DOHH2 (cell line): ENCODE data around the gene PDPR.
"Not testable (repeated sequence)": the region's sequence is repeated elsewhere in the genome, so short reads cannot be mapped to it uniquely, and the experiment has no call there.

Experiments used
- H3F3A ChIP-seq: fragments of 200-600 bp; sonication (generic), shearing (Covaris generic); 2 replicates; pipeline ENCODE4 v1.6.0; 2016; ENCODE audit warnings: antibody characterized with exemption, mild to moderate bottlenecking; ENCODE audit not compliant: control insufficient read depth, insufficient read depth
- H3K27ac ChIP-seq: fragments of 200-600 bp; sonication (generic); 2 replicates; pipeline ENCODE4 v1.5.1; 2014; ENCODE audit warnings: low read depth, mild to moderate bottlenecking, low read length, moderate library complexity
- H3K27me3 ChIP-seq: fragments of 200-600 bp; sonication (generic); 2 replicates; pipeline ENCODE4 v1.6.1; 2014; ENCODE audit warnings: mild to moderate bottlenecking, low read length, mixed read lengths; ENCODE audit not compliant: control insufficient read depth
- H3K36me3 ChIP-seq: fragments of 200-600 bp; sonication (generic); 2 replicates; pipeline ENCODE4 v1.6.1; 2014; ENCODE audit warnings: mild to moderate bottlenecking, low read length, moderate library complexity, mixed read lengths; ENCODE audit not compliant: control insufficient read depth
- H3K4me1 ChIP-seq: fragments of 200-600 bp; sonication (generic); 2 replicates; pipeline ENCODE4 v1.6.1; 2014; ENCODE audit warnings: mild to moderate bottlenecking, low read length, mixed read lengths; ENCODE audit not compliant: control insufficient read depth
- H3K4me2 ChIP-seq: fragments of 200-600 bp; sonication (generic); 2 replicates; pipeline ENCODE4 v1.6.0; 2014; ENCODE audit warnings: mild to moderate bottlenecking, low read length, moderate library complexity
- H3K4me3 ChIP-seq: fragments of 200-600 bp; sonication (generic); 2 replicates; pipeline ENCODE4 v1.5.1; 2014; ENCODE audit warnings: mild to moderate bottlenecking, low read length, mixed read lengths
- H3K79me2 ChIP-seq: fragments of 200-600 bp; sonication (generic); 2 replicates; pipeline ENCODE4 v1.6.1; 2014; ENCODE audit warnings: mild to moderate bottlenecking, low read length, mixed read lengths; ENCODE audit not compliant: control insufficient read depth
- H3K9me2 ChIP-seq: fragments of 200-600 bp; sonication (generic); replicated peaks from 2 replicates; pipeline ENCODE4 v1.6.1; 2014; ENCODE audit warnings: mild to moderate bottlenecking, low read length, mixed read lengths; ENCODE audit not compliant: control insufficient read depth
- H3K9me3 ChIP-seq: fragments of 200-600 bp; sonication (generic); 2 replicates; pipeline ENCODE4 v1.6.1; 2014; ENCODE audit warnings: antibody characterized with exemption, low read length, mixed read lengths; ENCODE audit not compliant: control insufficient read depth, insufficient read depth
- H4K20me1 ChIP-seq: fragments of 200-600 bp; sonication (generic); 2 replicates; pipeline ENCODE4 v1.6.0; 2014; ENCODE audit warnings: low read depth, mild to moderate bottlenecking, antibody characterized with exemption, low read length, moderate library complexity; ENCODE audit not compliant: control insufficient read depth, insufficient read depth
- CTCF ChIP-seq: fragments of 200-600 bp; sonication (generic); IDR thresholded peaks from one replicate; pipeline ENCODE4 v1.5.1; 2014; ENCODE audit warnings: antibody characterized with exemption, mild to moderate bottlenecking, low read depth, low read length; ENCODE audit not compliant: poor library complexity, severe bottlenecking
- EZH2phosphoT487 ChIP-seq: fragments of 200-600 bp; sonication (generic); IDR thresholded peaks from 2 replicates; pipeline ENCODE4 v1.6.1; 2017; ENCODE audit warnings: borderline replicate concordance, mild to moderate bottlenecking, antibody characterized with exemption, low read length, moderate library complexity, mixed read lengths

The PDPR gene

DNA sequence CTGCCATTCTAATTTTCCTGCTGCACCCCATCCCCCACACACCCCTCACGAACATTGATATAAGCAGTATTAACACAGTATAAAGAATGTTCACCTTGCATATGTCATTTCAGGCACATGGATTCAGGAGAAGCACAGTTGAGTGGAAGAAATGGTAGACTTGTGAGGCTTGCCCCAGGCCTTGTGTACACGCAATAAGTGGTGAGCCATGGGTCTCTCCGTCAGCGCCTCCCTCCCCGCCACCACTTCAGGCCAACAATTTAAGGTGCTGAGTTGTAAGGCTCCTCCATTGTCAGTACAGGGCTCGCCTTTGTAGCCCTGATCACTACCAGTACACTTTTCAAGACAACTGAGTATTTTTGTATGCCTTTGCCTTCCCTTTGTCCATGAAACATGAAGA lies 47.2 kb downstream of the PDPR start:
- peaks cover 60% of the 10 kb centered on the region for H3K36me3 ChIP-seq

DNA sequence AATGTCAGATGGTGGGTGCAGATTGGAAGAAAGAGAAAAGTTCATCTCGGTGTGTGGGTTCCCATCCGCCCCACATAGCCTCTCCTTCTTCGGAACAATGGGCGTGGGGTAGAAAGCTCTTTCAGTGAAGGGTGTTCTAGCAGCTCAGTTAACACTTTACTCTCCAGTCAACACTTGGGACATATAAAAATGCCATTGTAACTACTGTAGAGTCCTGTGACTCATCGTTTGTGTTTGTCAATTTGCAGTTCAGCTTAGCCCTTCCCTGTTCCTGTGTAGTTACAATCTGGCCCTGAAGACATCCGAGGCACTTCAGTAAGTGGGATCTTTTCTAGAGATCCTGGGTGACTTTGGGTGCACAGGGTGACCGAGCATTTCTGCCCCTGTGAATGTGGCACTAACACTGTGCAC lies 47.9 kb downstream of the PDPR start:
- Histone ChIP-seq H3K9me2 (no peaks in the 10 kb centered on the region), H3K36me3 (peaks cover 53% of the 10 kb centered on the region), H3K27ac (no peak overlapping the region), H3K4me3 (no peak overlapping the region), H3K9me3 (no peaks in the 10 kb centered on the region), H3F3A (no peaks in the 10 kb centered on the region), H4K20me1 (peaks cover 8% of the 10 kb centered on the region; the same call in 1 of the 2 replicates), H3K4me1 (no peaks in the 10 kb centered on the region), H3K79me2 (no peaks in the 10 kb centered on the region), H3K27me3 (no peaks in the 10 kb centered on the region), H3K4me2 (no peak overlapping the region)
- no peak for TF ChIP-seq CTCF
- no peak for TF ChIP-seq EZH2phosphoT487

More for the DNA sequence above, 47.2 kb downstream of the PDPR start:
- Histone ChIP-seq H3K4me2 (no peak overlapping the region), H3K27me3 (no peaks in the 10 kb centered on the region), H3K27ac (no peak overlapping the region), H3K9me3 (no peaks in the 10 kb centered on the region), H4K20me1 (peaks cover 8% of the 10 kb centered on the region; the same call in 1 of the 2 replicates), H3K9me2 (no peaks in the 10 kb centered on the region), H3K79me2 (no peaks in the 10 kb centered on the region), H3K4me1 (no peaks in the 10 kb centered on the region), H3F3A (no peaks in the 10 kb centered on the region), H3K4me3 (no peak overlapping the region)
- no peak for TF ChIP-seq EZH2phosphoT487
- no peak for TF ChIP-seq CTCF

GRCh38 chr16:70163596-70163995 lies 49.5 kb downstream of the PDPR start:
- Histone ChIP-seq H3K9me3 (no peaks in the 10 kb centered on the region), H4K20me1 (0 out of 2 replicates have a peak, but pooled peaks cover 5% of the 10 kb centered on the region), H3K36me3 (peaks cover 38% of the 10 kb centered on the region), H3K4me1 (no peaks in the 10 kb centered on the region), H3K27ac (no peak overlapping the region), H3K79me2 (no peaks in the 10 kb centered on the region), H3K9me2 (no peaks in the 10 kb centered on the region), H3F3A (no peaks in the 10 kb centered on the region), H3K4me3 (no peak overlapping the region), H3K4me2 (no peak overlapping the region), H3K27me3 (no peaks in the 10 kb centered on the region)
- TF ChIP-seq EZH2phosphoT487 (no peak), CTCF (no peak)

DNA sequence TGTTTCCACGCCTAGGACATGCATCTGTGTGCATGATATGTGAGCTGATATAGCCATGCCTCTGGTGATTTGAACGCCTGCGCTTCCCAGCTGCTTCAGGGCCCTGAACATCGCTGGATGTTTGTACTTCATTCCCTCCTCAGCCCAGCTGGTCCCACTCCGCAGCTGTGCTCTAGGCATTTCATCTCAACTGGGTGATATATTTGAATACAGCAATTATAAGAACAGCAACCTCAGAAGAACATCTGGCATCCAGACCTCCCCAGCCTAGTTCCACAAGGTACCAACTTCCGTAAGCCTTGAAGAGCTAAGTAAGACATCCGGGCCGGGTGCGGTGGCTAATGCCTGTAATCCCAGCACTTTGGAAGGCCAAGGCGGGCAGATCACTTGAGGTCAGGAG lies 52.6 kb downstream of the PDPR start:
- not testable (repeated sequence) for H3F3A ChIP-seq, H3K4me2 ChIP-seq, H4K20me1 ChIP-seq, H3K9me2 ChIP-seq, H3K27me3 ChIP-seq, H3K9me3 ChIP-seq, H3K4me1 ChIP-seq, H3K79me2 ChIP-seq, H3K4me3 ChIP-seq, H3K36me3 ChIP-seq, H3K27ac ChIP-seq

DNA sequence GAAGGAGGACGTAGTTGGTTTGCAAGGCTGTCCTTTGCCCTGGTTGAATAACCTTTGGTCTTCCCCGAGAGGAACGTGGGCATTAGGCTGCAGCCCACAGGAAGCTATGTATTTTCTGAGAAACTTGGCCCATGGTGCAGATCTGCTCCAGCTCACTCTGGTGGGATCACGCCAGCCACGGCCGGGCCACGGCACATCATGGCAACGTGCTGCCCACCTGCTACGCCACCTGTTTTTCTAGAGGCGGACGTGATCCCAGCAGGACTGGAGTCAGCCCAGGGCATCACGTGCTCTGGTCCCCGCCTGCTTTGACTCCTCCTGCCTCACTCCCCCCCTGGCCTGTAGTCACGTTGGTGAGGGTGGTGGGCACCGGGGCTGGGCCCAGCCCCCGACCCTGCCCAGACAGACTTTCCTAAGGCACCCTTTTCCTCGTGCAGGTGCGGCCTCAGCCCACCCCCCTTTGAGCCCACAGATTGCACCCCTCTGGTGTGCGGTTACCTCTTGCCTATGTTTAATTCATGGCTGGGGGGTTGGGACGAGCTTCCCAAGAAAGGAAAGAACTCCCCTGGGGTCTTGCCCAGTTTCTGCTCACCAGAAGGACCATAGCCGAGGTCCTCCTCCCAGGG lies 59.2 kb downstream of the PDPR start, which contains the start of gene CLEC18C:
Gene CLEC18C (plus strand): TSS at position 576 of the 626 bp plus-strand sequence. CDS start 492 bp downstream, outside the sequence.
- H3K27ac ChIP-seq, H3K9me3 ChIP-seq, H3F3A ChIP-seq, H4K20me1 ChIP-seq, H3K27me3 ChIP-seq, H3K4me1 ChIP-seq, H3K4me3 ChIP-seq, H3K9me2 ChIP-seq, H3K4me2 ChIP-seq, H3K79me2 ChIP-seq, H3K36me3 ChIP-seq: not testable (repeated sequence)

- not testable (repeated sequence) for H3K4me3 ChIP-seq
Measured at GRCh38 chr16:70173916-70174315, 59.8 kb downstream of the PDPR start.

More at GRCh38 chr16:70173916-70174315, 59.8 kb downstream of the PDPR start:
- H3K9me3 ChIP-seq, H3K27ac ChIP-seq, H4K20me1 ChIP-seq, H3K79me2 ChIP-seq, H3K36me3 ChIP-seq, H3K4me1 ChIP-seq, H3K4me2 ChIP-seq, H3F3A ChIP-seq, H3K27me3 ChIP-seq, H3K9me2 ChIP-seq: not testable (repeated sequence)
